ENCODE measurements around the gene BRI3.

The BRI3 gene

GRCh38 chr7:98286701-98287485 is 5.4 kb downstream of the BRI3 start:
- intact Hi-C loops (cut with micrococcal nuclease), result loop anchor here (10.0 kb wide), 3 partner anchors 588 to 1962 kb away; partner anchors contain the start of genes SDHAF3, SLC25A13, TMEM130 and TRRAP

GRCh38 chr7:98287486-98287959 is 6.0 kb downstream of the BRI3 start:
- Mint-ChIP-seq H3K4me3 (peak overlapping the region; percentile 73), H3K27me3 (no peaks in the 10 kb centered on the region), H3K9me3 (no peaks in the 10 kb centered on the region), H3K4me1 (ENCODE audit: low read depth) (peaks cover 81% of the 10 kb centered on the region), H3K36me3 (ENCODE audit: low read depth) (peaks cover 97% of the 10 kb centered on the region), H3K27ac (peak overlapping the region; percentile 97)
- intact Hi-C loops (cut with micrococcal nuclease), result loop anchor here (10.0 kb wide), 3 partner anchors 587 to 1963 kb away; partner anchors contain the start of genes SDHAF3, SLC25A13, TMEM130 and TRRAP

More at GRCh38 chr7:98286701-98287485, 5.4 kb downstream of the BRI3 start:
- peak overlapping the region; percentile 95 for H3K4me3 Mint-ChIP-seq
- peaks cover 78% of the 10 kb centered on the region for H3K4me1 Mint-ChIP-seq (ENCODE audit: low read depth)
- H3K27ac Mint-ChIP-seq, result peak overlapping the region; percentile 97
- H3K36me3 Mint-ChIP-seq (ENCODE audit: low read depth), result peaks cover 97% of the 10 kb centered on the region
- H3K9me3 Mint-ChIP-seq, result no peaks in the 10 kb centered on the region
- no peaks in the 10 kb centered on the region for H3K27me3 Mint-ChIP-seq

- peak overlapping the region; percentile 73 for H3K4me3 Mint-ChIP-seq
- H3K4me1 Mint-ChIP-seq (ENCODE audit: low read depth), result peaks cover 77% of the 10 kb centered on the region
- H3K9me3 Mint-ChIP-seq, result no peaks in the 10 kb centered on the region
- peaks cover 97% of the 10 kb centered on the region for H3K36me3 Mint-ChIP-seq (ENCODE audit: low read depth)
- H3K27me3 Mint-ChIP-seq, result no peaks in the 10 kb centered on the region
- peak overlapping the region; percentile 97 for H3K27ac Mint-ChIP-seq
- intact Hi-C loops (cut with micrococcal nuclease), result loop anchor here (10.0 kb wide), 3 partner anchors 587 to 1963 kb away; partner anchors contain the start of genes SDHAF3, SLC25A13, TMEM130 and TRRAP
Observed at GRCh38 chr7:98288064-98288823, 6.8 kb downstream of the BRI3 start.

GRCh38 chr7:98289333-98289875 is 7.9 kb downstream of the BRI3 start:
- intact Hi-C loops (cut with micrococcal nuclease), result loop anchor here (10.0 kb wide), 3 partner anchors 585 to 1965 kb away; partner anchors contain the start of genes SDHAF3, SLC25A13, TMEM130 and TRRAP
- H3K4me1 Mint-ChIP-seq (ENCODE audit: low read depth), result peaks cover 67% of the 10 kb centered on the region
- H3K27me3 Mint-ChIP-seq, result no peaks in the 10 kb centered on the region
- H3K9me3 Mint-ChIP-seq, result no peaks in the 10 kb centered on the region
- peak overlapping the region; percentile 97 for H3K27ac Mint-ChIP-seq
- H3K36me3 Mint-ChIP-seq (ENCODE audit: low read depth), result peaks cover 97% of the 10 kb centered on the region
- no peak overlapping the region for H3K4me3 Mint-ChIP-seq

- intact Hi-C loops (cut with micrococcal nuclease), result loop anchor here (5.0 kb wide), 1 partner anchor 551 kb away; no protein-coding TSS in a partner anchor
- H3K36me3 Mint-ChIP-seq (ENCODE audit: low read depth), result peaks cover 96% of the 10 kb centered on the region
Observed at GRCh38 chr7:98291717-98292116, 10.2 kb downstream of the BRI3 start.

GRCh38 chr7:98293265-98293664 is 11.8 kb downstream of the BRI3 start:
- Mint-ChIP-seq H3K9me3 (no peaks in the 10 kb centered on the region), H3K4me3 (no peak overlapping the region), H3K4me1 (ENCODE audit: low read depth) (peaks cover 34% of the 10 kb centered on the region), H3K36me3 (ENCODE audit: low read depth) (peaks cover 94% of the 10 kb centered on the region), H3K27me3 (no peaks in the 10 kb centered on the region), H3K27ac (no peak overlapping the region)
- intact Hi-C loops (cut with micrococcal nuclease), result loop anchor here (5.0 kb wide), 1 partner anchor 549 kb away; no protein-coding TSS in a partner anchor

More at GRCh38 chr7:98291717-98292116, 10.2 kb downstream of the BRI3 start:
- Mint-ChIP-seq H3K4me3 (no peak overlapping the region), H3K9me3 (no peaks in the 10 kb centered on the region), H3K27ac (no peak overlapping the region), H3K27me3 (no peaks in the 10 kb centered on the region), H3K4me1 (ENCODE audit: low read depth) (peaks cover 48% of the 10 kb centered on the region)

GRCh38 chr7:98293746-98294145 is 12.3 kb downstream of the BRI3 start:
- Mint-ChIP-seq H3K36me3 (ENCODE audit: low read depth) (peaks cover 89% of the 10 kb centered on the region), H3K27me3 (no peaks in the 10 kb centered on the region), H3K9me3 (no peaks in the 10 kb centered on the region), H3K4me3 (no peak overlapping the region), H3K4me1 (ENCODE audit: low read depth) (peaks cover 30% of the 10 kb centered on the region), H3K27ac (no peak overlapping the region)
- intact Hi-C loops (cut with micrococcal nuclease), result loop anchor here (5.0 kb wide), 1 partner anchor 549 kb away; no protein-coding TSS in a partner anchor

- H3K4me1 Mint-ChIP-seq (ENCODE audit: low read depth), result peaks cover 24% of the 10 kb centered on the region
- no peak overlapping the region for H3K27ac Mint-ChIP-seq
- no peaks in the 10 kb centered on the region for H3K9me3 Mint-ChIP-seq
- H3K27me3 Mint-ChIP-seq, result no peaks in the 10 kb centered on the region
- intact Hi-C loops (cut with micrococcal nuclease), result loop anchor here (5.0 kb wide), 1 partner anchor 548 kb away; no protein-coding TSS in a partner anchor
- no peak overlapping the region for H3K4me3 Mint-ChIP-seq
- peaks cover 83% of the 10 kb centered on the region for H3K36me3 Mint-ChIP-seq (ENCODE audit: low read depth)
Observed at GRCh38 chr7:98294326-98294725, 12.8 kb downstream of the BRI3 start.

GRCh38 chr7:98294798-98295382 is 13.4 kb downstream of the BRI3 start:
- intact Hi-C loops (cut with micrococcal nuclease), result loop anchor here (5.0 kb wide), 1 partner anchor 547 kb away; no protein-coding TSS in a partner anchor
- no peak overlapping the region for H3K4me3 Mint-ChIP-seq
- no peaks in the 10 kb centered on the region for H3K9me3 Mint-ChIP-seq
- no peaks in the 10 kb centered on the region for H3K27me3 Mint-ChIP-seq
- H3K36me3 Mint-ChIP-seq (ENCODE audit: low read depth), result peaks cover 79% of the 10 kb centered on the region
- H3K4me1 Mint-ChIP-seq (ENCODE audit: low read depth), result peaks cover 18% of the 10 kb centered on the region
- peak overlapping the region; percentile 17 for H3K27ac Mint-ChIP-seq

- intact Hi-C loops (cut with micrococcal nuclease), result no loop called here
- Mint-ChIP-seq H3K27me3 (no peaks in the 10 kb centered on the region), H3K4me3 (no peak overlapping the region), H3K36me3 (ENCODE audit: low read depth) (peaks cover 82% of the 10 kb centered on the region), H3K4me1 (ENCODE audit: low read depth) (peaks cover 14% of the 10 kb centered on the region), H3K27ac (peak overlapping the region; percentile 17), H3K9me3 (no peaks in the 10 kb centered on the region)
Observed at GRCh38 chr7:98295467-98296192, 14.1 kb downstream of the BRI3 start.

- H3K9me3 Mint-ChIP-seq, result no peaks in the 10 kb centered on the region
- H3K27me3 Mint-ChIP-seq, result no peaks in the 10 kb centered on the region
- H3K4me1 Mint-ChIP-seq (ENCODE audit: low read depth), result peaks cover 8% of the 10 kb centered on the region
- no peak overlapping the region for H3K27ac Mint-ChIP-seq
- peaks cover 82% of the 10 kb centered on the region for H3K36me3 Mint-ChIP-seq (ENCODE audit: low read depth)
- intact Hi-C loops (cut with micrococcal nuclease), result no loop called here
- H3K4me3 Mint-ChIP-seq, result no peak overlapping the region
Observed at GRCh38 chr7:98296833-98297232, 15.3 kb downstream of the BRI3 start.

- Mint-ChIP-seq H3K4me3 (no peak overlapping the region), H3K27me3 (no peaks in the 10 kb centered on the region), H3K27ac (no peak overlapping the region), H3K36me3 (ENCODE audit: low read depth) (peaks cover 79% of the 10 kb centered on the region), H3K9me3 (no peaks in the 10 kb centered on the region), H3K4me1 (ENCODE audit: low read depth) (peaks cover under 1% of the 10 kb centered on the region)
- intact Hi-C loops (cut with micrococcal nuclease), result no loop called here
Observed at GRCh38 chr7:98297626-98298286, 16.3 kb downstream of the BRI3 start.

Measured in dendritic cell treated with granulocyte-macrophage colony-stimulating factor and Interleukin-4, amounts not matched to agents 40 ng/mL and 50 ng/mL, for 4 days (primary cell).